WTC11 (cell line): ENCODE data around the gene SLC25A41. TPM values are rescaled to one million over a fixed set of nuclear protein-coding genes. Genes with fewer than 3 reads are reported as not detected.

Experiments used
- ATAC-seq: fragments of 200-7000 bp; cut with Tn5 transposase; 2 replicates; pipeline ENCODE4 v1.10.0; 2021; ENCODE audit warnings: mild to moderate bottlenecking, moderate library complexity
- CTCF ChIA-PET: fragments of 300-600 bp; sonication (Branson Sonifier 250); formaldehyde crosslinking; loops from one replicate; lab custom pipeline; 2021; ENCODE audit warnings: antibody characterized with exemption; lab: Charles Lee
- POLR2A ChIA-PET: fragments of 350-600 bp; sonication (Branson Sonifier 250); formaldehyde crosslinking; loops from one replicate; lab custom pipeline; 2021; ENCODE audit warnings: antibody characterized with exemption; lab: Charles Lee
- DNase-seq: peaks from one replicate; pipeline ENCODE4 v3.0.0; 2021; ENCODE audit warnings: low spot score
- H3K27ac Mint-ChIP-seq: 2 replicates; pipeline ENCODE4 v1.8.0; 2021; ENCODE audit warnings: mixed read lengths
- H3K27me3 Mint-ChIP-seq: 2 replicates; pipeline ENCODE4 v1.8.0; 2021; ENCODE audit warnings: low read depth, mild to moderate bottlenecking, moderate library complexity, mixed read lengths
- H3K36me3 Mint-ChIP-seq: 2 replicates; pipeline ENCODE4 v1.8.0; 2021; ENCODE audit warnings: mixed read lengths
- H3K4me1 Mint-ChIP-seq: 2 replicates; pipeline ENCODE4 v1.8.0; 2022; ENCODE audit warnings: mixed read lengths
- H3K4me3 Mint-ChIP-seq: 2 replicates; pipeline ENCODE4 v1.8.0; 2021; ENCODE audit warnings: mild to moderate bottlenecking, moderate library complexity, mixed read lengths
- H3K9me3 Mint-ChIP-seq: 2 replicates; pipeline ENCODE4 v1.8.0; 2021; ENCODE audit warnings: mixed read lengths
- ATF1 ChIP-seq: sonication (generic); formaldehyde crosslinking; IDR thresholded peaks from 2 replicates; pipeline ENCODE4 v1.8.1; 2023; ENCODE audit warnings: mild to moderate bottlenecking, moderate library complexity, missing genetic modification reagents
- CREM ChIP-seq: sonication (generic); formaldehyde crosslinking; IDR thresholded peaks from 2 replicates; pipeline ENCODE4 v1.8.1; 2022; ENCODE audit warnings: mild to moderate bottlenecking, missing genetic modification reagents, moderate library complexity
- EMX1 ChIP-seq: fragments of 250-450 bp; sonication (Bioruptor Pico); IDR thresholded peaks from 2 replicates; pipeline ENCODE4 v1.8.0; 2021; ENCODE audit warnings: mild to moderate bottlenecking
- ETV6 ChIP-seq: sonication (generic); formaldehyde crosslinking; IDR thresholded peaks from 2 replicates; pipeline ENCODE4 v1.8.1; 2022; ENCODE audit warnings: mild to moderate bottlenecking, missing genetic modification reagents
- MLX ChIP-seq: sonication (generic); formaldehyde crosslinking; IDR thresholded peaks from 2 replicates; pipeline ENCODE4 v1.8.1; 2023; ENCODE audit warnings: mild to moderate bottlenecking, missing genetic modification reagents, moderate library complexity
- MYBL2 ChIP-seq: sonication (generic); formaldehyde crosslinking; IDR thresholded peaks from 2 replicates; pipeline ENCODE4 v1.8.1; 2023; ENCODE audit warnings: mild to moderate bottlenecking, moderate library complexity, missing genetic modification reagents
- NFATC4 ChIP-seq: fragments of 250-450 bp; sonication (Bioruptor Pico); IDR thresholded peaks from 2 replicates; pipeline ENCODE4 v1.9.0; 2021; ENCODE audit warnings: mild to moderate bottlenecking
- NR2C2 ChIP-seq: sonication (generic); formaldehyde crosslinking; IDR thresholded peaks from 2 replicates; pipeline ENCODE4 v1.8.0; 2022; ENCODE audit warnings: mild to moderate bottlenecking, missing genetic modification reagents
- PREB ChIP-seq: sonication (generic); formaldehyde crosslinking; IDR thresholded peaks from 2 replicates; pipeline ENCODE4 v1.8.1; 2022; ENCODE audit warnings: mild to moderate bottlenecking, missing genetic modification reagents, moderate library complexity, borderline replicate concordance
- RELA ChIP-seq: sonication (generic); formaldehyde crosslinking; IDR thresholded peaks from 2 replicates; pipeline ENCODE4 v1.8.1; 2022; ENCODE audit warnings: missing genetic modification reagents, mild to moderate bottlenecking, borderline replicate concordance
- SOX15 ChIP-seq: fragments of 250-450 bp; sonication (Bioruptor Pico); IDR thresholded peaks from 2 replicates; pipeline ENCODE4 v1.9.0; 2021; ENCODE audit warnings: mild to moderate bottlenecking
- TCF7 ChIP-seq: sonication (generic); formaldehyde crosslinking; IDR thresholded peaks from 2 replicates; pipeline ENCODE4 v1.8.0; 2022; ENCODE audit warnings: mild to moderate bottlenecking, low read depth, missing genetic modification reagents, moderate library complexity
- TEAD1 ChIP-seq: sonication (generic); formaldehyde crosslinking; IDR thresholded peaks from 2 replicates; pipeline ENCODE4 v1.8.0; 2022; ENCODE audit warnings: mild to moderate bottlenecking, missing genetic modification reagents
- ZNF138 ChIP-seq: sonication (generic); formaldehyde crosslinking; conservative IDR thresholded peaks from 2 replicates; pipeline ENCODE4 v1.8.1; 2022; ENCODE audit warnings: mild to moderate bottlenecking, moderate library complexity, missing genetic modification reagents
- ZNF232 ChIP-seq: sonication (generic); formaldehyde crosslinking; IDR thresholded peaks from 2 replicates; pipeline ENCODE4 v1.8.0; 2022; ENCODE audit warnings: mild to moderate bottlenecking, missing genetic modification reagents
- ZNF281 ChIP-seq: sonication (generic); formaldehyde crosslinking; IDR thresholded peaks from 2 replicates; pipeline ENCODE4 v1.8.0; 2023; ENCODE audit warnings: mild to moderate bottlenecking, missing genetic modification reagents
- ZNF396 ChIP-seq: fragments of 250-450 bp; sonication (Bioruptor Pico); IDR thresholded peaks from 2 replicates; pipeline ENCODE4 v1.8.0; 2021; ENCODE audit warnings: mild to moderate bottlenecking, moderate library complexity, borderline replicate concordance
- ZNF423 ChIP-seq: fragments of 250-450 bp; sonication (Bioruptor Pico); IDR thresholded peaks from 2 replicates; pipeline ENCODE4 v2.1.2; 2022; ENCODE audit warnings: mild to moderate bottlenecking, moderate library complexity
- total RNA-seq: library from RNA; stranded (reverse); gene quantifications from 3 replicates; pipeline ENCODE4 v1.2.3, GENCODE V29; 2021
- TF ChIP-seq, protein P1 (sequence below): fragments of 250-450 bp; sonication (Bioruptor Pico); IDR thresholded peaks from 2 replicates; pipeline ENCODE4 v2.1.2; 2022; ENCODE audit warnings: mild to moderate bottlenecking, moderate library complexity
- TF ChIP-seq, protein P2 (sequence below): sonication (generic); formaldehyde crosslinking; IDR thresholded peaks from 2 replicates; pipeline ENCODE4 v1.8.1; 2023; ENCODE audit warnings: mild to moderate bottlenecking, missing genetic modification reagents, borderline replicate concordance
- TF ChIP-seq, protein P3 (sequence below): sonication (generic); formaldehyde crosslinking; IDR thresholded peaks from 2 replicates; pipeline ENCODE4 v1.8.1; 2023; ENCODE audit warnings: mild to moderate bottlenecking, missing genetic modification reagents
- TF ChIP-seq, protein P4 (sequence below): fragments of 200-600 bp; IDR thresholded peaks from 2 replicates; pipeline ENCODE4 v1.8.0; 2022; ENCODE audit warnings: antibody characterized with exemption

Gene SLC25A41
- total RNA-seq, 1 experiment from 2014 or later = 0.35 TPM

DNA sequence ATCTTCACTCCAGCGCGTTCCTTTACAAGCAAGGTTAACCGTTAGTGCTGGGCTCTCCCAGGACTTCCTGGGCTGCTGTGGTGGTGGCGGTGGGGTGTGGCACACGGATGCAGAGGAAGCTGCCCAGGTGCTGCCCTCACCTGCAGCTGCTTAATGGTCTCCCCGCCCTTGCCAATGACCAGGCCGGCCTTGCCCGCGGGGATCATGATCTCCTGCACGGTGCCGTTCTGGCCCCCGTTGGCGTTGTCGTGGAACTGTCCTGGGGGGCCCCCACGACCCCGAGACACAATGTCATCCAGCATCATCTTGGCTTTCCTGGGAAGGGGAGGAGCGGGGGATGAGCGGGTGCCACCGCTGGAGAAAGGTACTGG is 15.0 kb downstream of the SLC25A41 start (continued):
- TF ChIP-seq, protein P1, sequence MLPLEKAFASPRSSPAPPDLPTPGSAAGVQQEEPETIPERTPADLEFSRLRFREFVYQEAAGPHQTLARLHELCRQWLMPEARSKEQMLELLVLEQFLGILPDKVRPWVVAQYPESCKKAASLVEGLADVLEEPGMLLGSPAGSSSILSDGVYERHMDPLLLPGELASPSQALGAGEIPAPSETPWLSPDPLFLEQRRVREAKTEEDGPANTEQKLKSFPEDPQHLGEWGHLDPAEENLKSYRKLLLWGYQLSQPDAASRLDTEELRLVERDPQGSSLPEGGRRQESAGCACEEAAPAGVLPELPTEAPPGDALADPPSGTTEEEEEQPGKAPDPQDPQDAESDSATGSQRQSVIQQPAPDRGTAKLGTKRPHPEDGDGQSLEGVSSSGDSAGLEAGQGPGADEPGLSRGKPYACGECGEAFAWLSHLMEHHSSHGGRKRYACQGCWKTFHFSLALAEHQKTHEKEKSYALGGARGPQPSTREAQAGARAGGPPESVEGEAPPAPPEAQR = no peak
- no peak for TF ChIP-seq SOX15 (CRISPR knock-in tag)
- TF ChIP-seq ZNF396 (CRISPR knock-in tag) = no peak
- no peak for TF ChIP-seq PREB (CRISPR knock-in tag)
- TF ChIP-seq CREM (CRISPR knock-in tag) = no peak
- no peak for TF ChIP-seq ZNF423 (CRISPR knock-in tag)
- TF ChIP-seq, protein P2, sequence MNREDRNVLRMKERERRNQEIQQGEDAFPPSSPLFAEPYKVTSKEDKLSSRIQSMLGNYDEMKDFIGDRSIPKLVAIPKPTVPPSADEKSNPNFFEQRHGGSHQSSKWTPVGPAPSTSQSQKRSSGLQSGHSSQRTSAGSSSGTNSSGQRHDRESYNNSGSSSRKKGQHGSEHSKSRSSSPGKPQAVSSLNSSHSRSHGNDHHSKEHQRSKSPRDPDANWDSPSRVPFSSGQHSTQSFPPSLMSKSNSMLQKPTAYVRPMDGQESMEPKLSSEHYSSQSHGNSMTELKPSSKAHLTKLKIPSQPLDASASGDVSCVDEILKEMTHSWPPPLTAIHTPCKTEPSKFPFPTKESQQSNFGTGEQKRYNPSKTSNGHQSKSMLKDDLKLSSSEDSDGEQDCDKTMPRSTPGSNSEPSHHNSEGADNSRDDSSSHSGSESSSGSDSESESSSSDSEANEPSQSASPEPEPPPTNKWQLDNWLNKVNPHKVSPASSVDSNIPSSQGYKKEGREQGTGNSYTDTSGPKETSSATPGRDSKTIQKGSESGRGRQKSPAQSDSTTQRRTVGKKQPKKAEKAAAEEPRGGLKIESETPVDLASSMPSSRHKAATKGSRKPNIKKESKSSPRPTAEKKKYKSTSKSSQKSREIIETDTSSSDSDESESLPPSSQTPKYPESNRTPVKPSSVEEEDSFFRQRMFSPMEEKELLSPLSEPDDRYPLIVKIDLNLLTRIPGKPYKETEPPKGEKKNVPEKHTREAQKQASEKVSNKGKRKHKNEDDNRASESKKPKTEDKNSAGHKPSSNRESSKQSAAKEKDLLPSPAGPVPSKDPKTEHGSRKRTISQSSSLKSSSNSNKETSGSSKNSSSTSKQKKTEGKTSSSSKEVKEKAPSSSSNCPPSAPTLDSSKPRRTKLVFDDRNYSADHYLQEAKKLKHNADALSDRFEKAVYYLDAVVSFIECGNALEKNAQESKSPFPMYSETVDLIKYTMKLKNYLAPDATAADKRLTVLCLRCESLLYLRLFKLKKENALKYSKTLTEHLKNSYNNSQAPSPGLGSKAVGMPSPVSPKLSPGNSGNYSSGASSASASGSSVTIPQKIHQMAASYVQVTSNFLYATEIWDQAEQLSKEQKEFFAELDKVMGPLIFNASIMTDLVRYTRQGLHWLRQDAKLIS (CRISPR knock-in tag) = no peak
- no peak for TF ChIP-seq NFATC4

DNA sequence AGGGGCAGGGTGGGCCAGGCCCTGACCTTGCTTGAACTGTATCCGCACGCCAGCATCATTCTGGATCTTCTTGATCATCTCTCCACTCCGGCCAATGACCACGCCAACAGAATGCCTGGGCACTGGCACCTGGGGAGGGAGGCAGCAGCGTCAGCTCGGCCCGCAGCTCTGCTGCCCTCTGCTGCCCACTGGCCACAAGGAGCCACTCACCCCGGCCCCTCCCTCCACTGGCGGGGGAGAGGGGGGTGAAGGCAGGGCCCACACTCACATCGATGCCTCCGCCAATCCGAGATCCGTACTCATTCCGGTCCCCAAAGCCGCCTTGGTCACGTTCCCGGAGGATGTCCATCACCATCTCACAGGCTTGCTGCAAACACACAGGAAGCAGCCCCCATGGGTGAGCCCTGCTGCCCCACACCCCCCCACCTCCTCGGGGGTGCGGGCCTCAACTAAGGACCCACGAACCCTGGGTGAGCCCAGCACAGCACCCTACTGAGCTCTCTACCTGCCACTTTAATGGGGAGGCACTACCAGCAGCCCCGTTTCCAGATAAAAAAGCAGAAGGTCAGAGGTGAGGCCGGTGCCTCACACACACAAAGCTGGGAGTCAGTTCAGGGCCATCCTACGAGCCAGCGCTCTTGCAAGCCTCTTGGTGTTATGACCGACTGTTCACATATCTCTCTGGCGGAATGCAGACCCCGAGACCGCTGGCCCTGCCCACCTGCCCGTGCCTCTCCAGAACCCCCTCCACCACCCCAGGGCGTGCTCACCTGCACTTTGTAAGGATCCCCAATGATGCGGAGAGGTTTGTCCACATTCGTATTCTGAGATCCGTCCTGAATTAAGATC is 15.6 kb downstream of the SLC25A41 start:
- H3K4me1 Mint-ChIP-seq = peaks cover 15% of the 10 kb centered on the region
- ChIA-PET CTCF (interaction anchor here (0.5 to 1.4 kb wide), 8 partner anchors 8 to 446 kb away, joined by 3 to 7 read pairs (median 3); partner anchors contain the start of genes CRB3 and GTF2F1), POLR2A (interaction anchor here (0.6 kb wide), 1 partner anchor 8 kb away, joined by 3 read pairs; no protein-coding TSS in a partner anchor)
- no peak overlapping the region for H3K27ac Mint-ChIP-seq
- H3K27me3 Mint-ChIP-seq = no peaks in the 10 kb centered on the region
- H3K36me3 Mint-ChIP-seq = peaks cover 71% of the 10 kb centered on the region
- H3K4me3 Mint-ChIP-seq = no peak overlapping the region
- peak; percentile 36 for DNase-seq
- H3K9me3 Mint-ChIP-seq = no peaks in the 10 kb centered on the region
- peak; percentile 45 for ATAC-seq
- TF ChIP-seq ZNF138 (no peak), ETV6 (CRISPR knock-in tag) (no peak), EMX1 (no peak), ZNF281 (CRISPR knock-in tag) (no peak), ATF1 (CRISPR knock-in tag) (no peak), TCF7 (CRISPR knock-in tag) (no peak), MLX (CRISPR knock-in tag) (no peak), MYBL2 (CRISPR knock-in tag) (no peak), RELA (CRISPR knock-in tag) (no peak), NR2C2 (CRISPR knock-in tag) (no peak), TEAD1 (CRISPR knock-in tag) (no peak), ZNF232 (CRISPR knock-in tag) (no peak)
- TF ChIP-seq, protein P3, sequence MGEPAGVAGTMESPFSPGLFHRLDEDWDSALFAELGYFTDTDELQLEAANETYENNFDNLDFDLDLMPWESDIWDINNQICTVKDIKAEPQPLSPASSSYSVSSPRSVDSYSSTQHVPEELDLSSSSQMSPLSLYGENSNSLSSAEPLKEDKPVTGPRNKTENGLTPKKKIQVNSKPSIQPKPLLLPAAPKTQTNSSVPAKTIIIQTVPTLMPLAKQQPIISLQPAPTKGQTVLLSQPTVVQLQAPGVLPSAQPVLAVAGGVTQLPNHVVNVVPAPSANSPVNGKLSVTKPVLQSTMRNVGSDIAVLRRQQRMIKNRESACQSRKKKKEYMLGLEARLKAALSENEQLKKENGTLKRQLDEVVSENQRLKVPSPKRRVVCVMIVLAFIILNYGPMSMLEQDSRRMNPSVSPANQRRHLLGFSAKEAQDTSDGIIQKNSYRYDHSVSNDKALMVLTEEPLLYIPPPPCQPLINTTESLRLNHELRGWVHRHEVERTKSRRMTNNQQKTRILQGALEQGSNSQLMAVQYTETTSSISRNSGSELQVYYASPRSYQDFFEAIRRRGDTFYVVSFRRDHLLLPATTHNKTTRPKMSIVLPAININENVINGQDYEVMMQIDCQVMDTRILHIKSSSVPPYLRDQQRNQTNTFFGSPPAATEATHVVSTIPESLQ = no peak
- TF ChIP-seq, protein P4, sequence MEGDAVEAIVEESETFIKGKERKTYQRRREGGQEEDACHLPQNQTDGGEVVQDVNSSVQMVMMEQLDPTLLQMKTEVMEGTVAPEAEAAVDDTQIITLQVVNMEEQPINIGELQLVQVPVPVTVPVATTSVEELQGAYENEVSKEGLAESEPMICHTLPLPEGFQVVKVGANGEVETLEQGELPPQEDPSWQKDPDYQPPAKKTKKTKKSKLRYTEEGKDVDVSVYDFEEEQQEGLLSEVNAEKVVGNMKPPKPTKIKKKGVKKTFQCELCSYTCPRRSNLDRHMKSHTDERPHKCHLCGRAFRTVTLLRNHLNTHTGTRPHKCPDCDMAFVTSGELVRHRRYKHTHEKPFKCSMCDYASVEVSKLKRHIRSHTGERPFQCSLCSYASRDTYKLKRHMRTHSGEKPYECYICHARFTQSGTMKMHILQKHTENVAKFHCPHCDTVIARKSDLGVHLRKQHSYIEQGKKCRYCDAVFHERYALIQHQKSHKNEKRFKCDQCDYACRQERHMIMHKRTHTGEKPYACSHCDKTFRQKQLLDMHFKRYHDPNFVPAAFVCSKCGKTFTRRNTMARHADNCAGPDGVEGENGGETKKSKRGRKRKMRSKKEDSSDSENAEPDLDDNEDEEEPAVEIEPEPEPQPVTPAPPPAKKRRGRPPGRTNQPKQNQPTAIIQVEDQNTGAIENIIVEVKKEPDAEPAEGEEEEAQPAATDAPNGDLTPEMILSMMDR = no peak
